Activated CD8-positive, alpha-beta memory T cell treated with anti-CD3 and anti-CD28 coated beads for 1 hour (primary cell): ENCODE measurements around the gene TPMT.
"Not testable (repeated sequence)": the region's sequence is repeated elsewhere in the genome, so short reads cannot be mapped to it uniquely, and the experiment has no call there.

Experiments used
- DNase-seq, 2 donors: peaks; one replicate each; pipeline ENCODE4 v3.0.0-alpha.2; 2020; ENCODE audit warnings: low read depth in 1 of 2; ENCODE audit errors: extremely low read depth in 1 of 2

The TPMT gene

GRCh38 chr6:18155864-18156421, 1.1 kb upstream of the TPMT start:
- DNase-seq, result peak; percentile 3 to 32

GRCh38 chr6:18155150-18155863, 430 bp upstream of the TPMT start, which contains the start of gene KDM1B:
TSS of gene KDM1B (plus strand) at chr6:18155422. CDS start at chr6:18159896, 4,474 bp downstream.
- peak; percentile 94 to 97 for DNase-seq

GRCh38 chr6:18153311-18153703, 1.6 kb downstream of the TPMT start:
- DNase-seq, result no peak

GRCh38 chr6:18151801-18152200, 3.1 kb downstream of the TPMT start:
- no peak for DNase-seq

- not testable (repeated sequence) for DNase-seq
These were observed 3.5 kb downstream of the TPMT start for GRCh38 chr6:18151391-18151790.

- no peak for DNase-seq
These were observed 6.4 kb downstream of the TPMT start for GRCh38 chr6:18148304-18149025.

GRCh38 chr6:18147616-18148015, 7.3 kb downstream of the TPMT start:
- no peak for DNase-seq

- no peak for DNase-seq
These were observed 7.7 kb downstream of the TPMT start for GRCh38 chr6:18147160-18147559.

GRCh38 chr6:18142591-18142861, 12.4 kb downstream of the TPMT start:
- DNase-seq, result no peak

GRCh38 chr6:18141805-18142590, 12.9 kb downstream of the TPMT start:
- DNase-seq, result no peak

GRCh38 chr6:18139935-18140621, 14.8 kb downstream of the TPMT start:
- no peak for DNase-seq

- DNase-seq, result no peak
These were observed 16.0 kb downstream of the TPMT start for GRCh38 chr6:18138906-18139305.

GRCh38 chr6:18136260-18136659, 18.6 kb downstream of the TPMT start:
- no peak for DNase-seq

- no peak for DNase-seq
These were observed 19.7 kb downstream of the TPMT start for GRCh38 chr6:18135171-18135570.

GRCh38 chr6:18132346-18132745, 22.5 kb downstream of the TPMT start:
- no peak for DNase-seq

- DNase-seq, result no peak
These were observed 28.8 kb downstream of the TPMT start for GRCh38 chr6:18126121-18126520.

GRCh38 chr6:18122128-18123093, 32.5 kb downstream of the TPMT start, which contains the start of gene NHLRC1:
TSS of gene NHLRC1 (minus strand) at chr6:18122677. CDS start at chr6:18122606, 71 bp downstream.
- peak; percentile 20 to 57 for DNase-seq

GRCh38 chr6:18121580-18122127, 33.2 kb downstream of the TPMT start:
- no peak for DNase-seq

- no peak for DNase-seq
These were observed 35.6 kb downstream of the TPMT start for GRCh38 chr6:18119236-18119635.
